Activated gamma-delta T cell treated with anti-CD3 and anti-CD28 coated beads, Interleukin-2, amount 50 U/mL, for 16 hours (primary cell): ENCODE measurements around the gene IQSEC1.
A peak's percentile ranks its signal among the peaks of the same experiment; 100 is the strongest.

Experiments
- DNase-seq: peaks from one replicate; pipeline ENCODE4 v3.0.0-alpha.2; 2020; ENCODE audit warnings: low read depth

Gene IQSEC1

DNA sequence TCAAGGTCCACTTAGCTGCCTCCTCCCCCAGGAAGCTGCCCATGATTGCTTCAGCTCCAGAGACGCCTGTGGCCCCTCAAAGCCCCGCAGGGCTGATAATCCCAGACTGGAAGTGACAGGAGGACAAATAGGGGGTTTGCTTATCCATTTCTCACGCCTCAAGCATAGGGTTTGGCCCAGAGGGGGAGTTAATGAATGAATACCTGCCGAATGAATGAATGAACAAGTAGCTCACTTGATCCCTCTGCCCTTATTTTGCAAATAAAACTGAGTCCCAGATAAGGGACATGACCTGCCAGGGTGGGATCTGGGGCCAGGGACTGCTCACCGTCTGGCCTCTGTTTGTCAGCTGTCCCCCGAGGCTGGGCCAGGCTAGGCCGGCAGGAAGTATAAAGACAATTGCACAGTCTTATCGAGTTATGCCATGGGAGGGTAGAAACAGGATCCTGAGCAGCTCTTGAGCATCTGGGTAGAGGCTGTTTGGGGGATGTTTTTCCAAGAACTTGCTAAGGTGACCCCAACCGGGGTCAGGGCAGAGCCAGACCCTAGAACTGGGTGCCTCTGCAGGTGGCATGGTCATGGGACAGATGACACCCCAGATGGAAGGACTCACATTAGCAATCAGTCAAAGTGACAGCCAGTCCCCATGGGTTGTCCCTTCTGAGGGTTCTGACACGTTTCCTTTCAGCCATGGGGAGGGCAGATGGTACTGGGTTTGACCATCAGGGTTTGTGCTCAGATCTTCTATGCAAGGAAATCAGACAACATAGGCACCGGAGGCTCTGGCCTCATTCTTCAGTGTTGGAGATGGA, 45.0 kb downstream of the IQSEC1 start:
- DNase-seq, result no peak

GRCh38 chr3:13027154-13027553, 46.1 kb downstream of the IQSEC1 start:
- no peak for DNase-seq

DNA sequence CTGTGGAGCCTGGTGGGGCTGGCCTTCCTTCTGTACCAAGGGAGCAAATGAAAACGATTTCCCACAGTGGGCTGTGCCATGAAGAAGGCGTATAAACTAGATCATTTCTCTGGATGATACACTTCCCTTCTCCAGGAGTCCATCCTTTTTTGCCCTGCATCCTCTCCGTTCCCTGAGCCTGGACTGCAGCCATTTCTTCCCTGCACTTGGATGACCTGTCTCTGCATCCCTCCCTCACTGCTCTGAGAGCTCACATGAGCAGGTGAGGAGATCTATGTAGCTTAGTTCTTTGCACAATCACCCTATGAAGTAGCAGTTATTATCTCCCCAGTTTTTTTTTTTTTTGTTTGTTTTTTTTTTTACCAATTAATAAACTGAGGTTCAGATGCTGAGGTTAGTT, 46.7 kb downstream of the IQSEC1 start:
- no peak for DNase-seq

- no peak for DNase-seq
Observed at GRCh38 chr3:13025778-13026518, 47.3 kb downstream of the IQSEC1 start.

- no peak for DNase-seq
Observed at GRCh38 chr3:13025090-13025489, 48.1 kb downstream of the IQSEC1 start.

DNA sequence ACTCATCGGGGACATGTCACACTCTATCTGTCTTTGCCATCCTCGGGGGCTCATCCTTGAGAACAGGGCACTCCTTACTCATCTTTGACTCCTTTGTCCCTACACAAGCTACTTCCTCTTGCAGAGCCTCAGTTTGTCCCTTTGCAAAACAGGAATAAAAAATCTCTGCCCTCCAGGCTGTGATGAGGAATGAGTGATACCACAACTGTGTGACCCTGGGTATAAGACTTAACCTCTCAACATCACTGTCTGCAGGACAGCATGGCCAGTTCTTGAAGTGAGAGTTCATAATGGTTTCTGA, 48.5 kb downstream of the IQSEC1 start:
- no peak for DNase-seq

- no peak for DNase-seq
Observed at GRCh38 chr3:13023971-13024764, 49.1 kb downstream of the IQSEC1 start.

- DNase-seq, result no peak
Observed at GRCh38 chr3:13023235-13023970, 49.8 kb downstream of the IQSEC1 start.

GRCh38 chr3:13022348-13023234, 50.6 kb downstream of the IQSEC1 start:
- DNase-seq, result no peak

DNA sequence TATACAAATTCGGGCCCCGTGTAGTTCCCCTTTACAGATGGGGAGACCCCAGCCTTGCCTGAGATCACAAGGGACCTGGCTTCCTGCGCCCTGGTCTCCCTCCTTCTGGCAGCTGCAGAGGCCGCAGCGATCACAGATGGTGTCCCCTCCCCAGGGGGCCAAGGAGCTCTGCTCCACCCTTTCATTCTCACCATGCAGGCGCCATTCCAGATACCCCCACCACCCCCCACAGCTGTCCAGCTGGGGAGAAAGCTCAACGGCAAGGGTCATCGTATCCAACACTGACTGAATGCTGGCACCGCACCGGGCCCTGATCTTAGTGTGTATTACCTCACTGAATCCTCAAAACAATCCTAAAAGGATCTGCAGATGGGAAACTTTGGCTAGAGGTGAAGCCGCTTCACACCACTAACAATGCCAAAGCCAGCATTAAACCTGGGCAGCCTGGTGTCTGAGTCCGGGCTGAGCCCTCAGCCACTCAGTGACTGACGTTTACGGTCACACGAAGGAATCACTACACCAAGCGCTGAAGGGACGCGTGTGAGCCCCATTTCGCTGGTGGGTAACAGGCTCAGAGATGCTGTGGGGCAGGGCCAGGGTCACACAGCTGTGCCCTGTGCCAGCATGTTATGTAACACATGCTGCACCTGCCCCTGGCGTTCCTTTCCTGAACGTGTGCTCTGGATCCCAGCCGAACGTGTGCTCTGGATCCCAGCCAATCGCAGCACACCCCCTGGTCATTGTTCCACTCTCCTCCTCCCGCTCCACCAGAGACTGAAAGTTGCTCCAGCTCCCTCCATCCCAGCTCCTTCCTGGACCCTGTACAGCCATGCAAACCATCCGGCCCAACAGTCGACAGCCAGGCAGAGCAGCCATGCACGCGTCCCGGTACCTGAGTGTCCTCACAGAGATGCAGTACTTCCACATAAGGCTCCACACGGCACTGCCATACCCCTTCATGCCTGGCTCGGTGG, 51.8 kb downstream of the IQSEC1 start:
- no peak for DNase-seq

DNA sequence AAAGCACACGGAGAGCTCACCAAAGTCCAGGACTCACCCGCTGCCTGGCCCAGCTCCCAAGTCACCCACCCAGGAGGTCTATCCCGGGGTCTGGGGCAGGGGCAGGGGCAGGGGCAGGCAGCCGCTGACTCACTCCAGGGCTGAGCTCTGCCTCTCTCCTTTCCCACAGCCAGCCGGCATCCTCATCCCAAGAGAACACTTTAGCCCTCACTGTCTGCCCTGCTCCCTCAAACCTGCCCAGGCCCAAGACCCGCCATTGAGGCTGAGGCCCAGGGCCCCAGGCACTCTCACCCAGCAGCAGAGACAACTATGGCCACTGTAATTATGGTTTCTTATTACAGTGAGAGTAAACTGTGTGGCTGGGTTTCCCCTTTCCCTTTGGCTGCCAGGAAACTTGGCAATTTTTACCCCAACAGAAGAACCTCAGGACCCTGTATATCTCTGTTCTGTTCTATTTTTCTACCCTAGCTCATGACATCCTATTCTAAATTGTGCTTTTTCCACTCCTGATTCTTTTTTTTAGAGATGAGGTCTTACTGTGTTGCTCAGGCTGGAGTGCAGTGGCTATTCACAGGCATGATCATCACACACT, 53.0 kb downstream of the IQSEC1 start:
- no peak for DNase-seq

DNA sequence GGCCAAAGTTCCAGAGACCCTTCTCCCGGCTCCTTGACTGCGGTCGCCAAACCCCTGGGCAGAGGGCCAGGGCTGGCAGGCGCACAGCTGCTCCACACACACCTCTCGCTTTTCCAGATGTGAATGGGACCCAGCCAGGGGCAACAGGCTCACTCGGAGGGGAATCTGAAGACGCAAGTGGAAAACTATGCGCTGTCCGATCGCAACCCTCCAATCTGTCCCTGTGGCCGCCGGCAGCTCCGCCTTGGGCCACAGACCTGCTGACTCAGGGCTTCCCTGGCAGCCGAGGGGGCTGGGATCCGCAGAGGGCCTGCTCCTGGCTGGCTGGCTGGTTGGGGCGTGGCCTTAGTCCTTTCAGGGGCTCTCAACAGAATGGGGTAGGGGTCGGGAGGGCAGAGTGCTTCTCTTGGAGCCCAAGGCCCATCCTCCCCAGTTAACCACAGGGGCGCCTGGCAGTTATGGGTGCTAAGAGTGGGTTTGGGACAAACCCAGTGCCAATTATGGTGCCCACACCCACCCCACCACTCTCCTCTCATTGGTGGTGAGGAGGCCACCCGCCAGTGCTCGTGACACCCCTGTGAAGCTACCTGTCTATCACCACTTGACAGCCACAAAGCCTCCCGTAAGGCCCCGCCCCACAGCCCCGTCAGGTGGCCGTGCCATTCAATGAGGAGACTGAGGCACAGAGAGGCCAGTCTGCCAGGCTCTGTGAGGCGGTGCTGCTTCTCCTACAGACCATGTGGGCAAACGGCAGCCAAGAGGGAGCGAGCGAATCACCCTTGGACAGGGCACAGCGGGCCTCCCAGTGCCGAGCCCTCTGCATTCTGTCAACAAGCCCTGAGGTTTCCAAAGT, 53.8 kb downstream of the IQSEC1 start:
- DNase-seq, result no peak

DNA sequence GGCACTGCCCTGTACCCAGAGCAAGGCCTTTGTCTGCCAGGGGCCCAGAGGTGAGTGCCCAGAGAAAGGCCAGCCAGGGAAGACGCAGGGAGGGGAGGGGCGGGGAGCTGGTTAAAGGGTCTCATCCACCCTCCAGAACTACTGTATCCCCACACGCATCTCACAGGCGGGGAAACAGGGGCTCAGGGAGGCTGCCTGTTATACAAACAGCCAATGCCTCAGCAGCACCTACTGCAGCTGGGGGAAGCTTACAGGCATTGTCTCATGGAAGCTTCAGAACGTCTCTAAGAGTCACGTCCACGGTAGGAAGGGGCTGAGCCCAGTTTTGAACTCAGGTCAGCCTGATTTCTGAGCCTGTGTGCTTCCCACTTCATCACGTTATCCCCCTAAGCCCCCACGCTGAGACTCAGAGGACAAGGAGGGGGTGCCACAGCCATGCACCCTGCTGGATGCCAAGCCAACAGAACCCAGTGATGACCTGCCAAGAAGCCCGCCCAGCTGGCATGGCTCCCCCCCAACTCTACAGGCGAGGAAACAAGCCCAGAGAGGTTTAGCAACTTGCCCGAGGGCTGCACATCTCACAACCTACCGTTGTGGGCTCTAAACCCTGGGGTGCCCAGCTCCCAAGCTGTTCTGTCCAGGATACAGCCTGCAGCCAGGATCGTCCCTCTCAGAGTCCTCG, 54.5 kb downstream of the IQSEC1 start:
- DNase-seq, result no peak

- no peak for DNase-seq
Observed at GRCh38 chr3:13018043-13018451, 55.2 kb downstream of the IQSEC1 start.

DNA sequence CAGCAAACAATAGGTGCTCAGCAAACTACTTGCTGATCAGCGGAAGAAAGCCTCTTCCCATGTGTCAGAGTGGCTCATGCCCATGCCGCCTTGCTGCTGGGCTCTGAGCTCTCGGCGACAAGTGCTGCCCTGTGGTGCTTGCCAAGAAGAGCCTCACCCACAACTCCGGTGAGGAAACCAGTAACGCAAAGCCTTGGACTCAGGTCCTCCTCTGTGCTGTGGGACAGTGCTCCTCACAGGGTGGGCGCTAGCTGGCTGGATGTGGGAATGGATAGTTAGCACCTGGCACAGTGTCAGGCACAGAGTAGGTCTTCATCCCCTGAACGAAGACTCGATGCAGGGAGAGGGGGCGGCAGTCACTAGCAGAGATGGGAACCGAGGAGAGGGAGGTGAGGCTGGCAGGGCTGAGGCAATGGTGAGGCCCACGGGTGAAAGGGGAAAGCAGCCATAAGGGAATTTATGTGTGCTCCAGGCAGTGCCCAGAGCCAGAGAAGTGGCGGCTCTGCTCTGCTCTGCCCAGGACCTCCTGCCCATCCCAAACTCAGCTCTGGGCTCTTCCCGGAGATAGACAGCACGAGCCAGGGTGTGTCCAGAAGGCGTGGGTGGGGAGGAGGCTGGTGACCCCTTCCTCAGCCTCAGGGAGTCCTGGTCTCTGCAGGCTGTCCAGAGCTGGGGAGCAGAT, 55.7 kb downstream of the IQSEC1 start:
- no peak for DNase-seq

GRCh38 chr3:13016721-13017255, 56.4 kb downstream of the IQSEC1 start:
- DNase-seq, result no peak

GRCh38 chr3:13016083-13016720, 57.0 kb downstream of the IQSEC1 start:
- DNase-seq, result peak; percentile 31
